H1 (cell line): ENCODE results near the gene ZNRF2. TPM values are rescaled to one million over a fixed set of nuclear protein-coding genes. Genes with fewer than 3 reads are reported as not detected.

Experiments used
- CTCF ChIA-PET: fragments of 300-600 bp; sonication (Branson Sonifier 250); formaldehyde crosslinking; loops from one replicate; lab custom pipeline; 2021; ENCODE audit not compliant: partially characterized antibody; lab: Charles Lee
- POLR2A ChIA-PET: fragments of 300-600 bp; sonication (Branson Sonifier 250); formaldehyde crosslinking; loops from one replicate; lab custom pipeline; 2021; ENCODE audit warnings: inconsistent platforms; ENCODE audit not compliant: partially characterized antibody; lab: Charles Lee
- DNase-seq, 2 experiments: peaks; one replicate each; pipeline versions ENCODE4 v3.0.0 to v3.0.0-alpha.2; 2010 to 2022; ENCODE audit warnings: low spot score in 2 of 2, low read depth in 1 of 2, mixed read lengths in 1 of 2
- FAIRE-seq: peaks from 2 replicates; lab custom pipeline; 2011; peaks lifted over from hg19 to GRCh38; lab: Jason Lieb, UNC
- H2AFZ ChIP-seq: 2 replicates; pipeline ENCODE4 v1.8.1; 2012; ENCODE audit warnings: low read length, inconsistent platforms
- H2AK5ac ChIP-seq: 2 replicates; pipeline ENCODE4 v1.6.1; 2013; ENCODE audit warnings: low read depth, low read length
- H2BK120ac ChIP-seq: replicated peaks from 2 replicates; pipeline ENCODE3; 2013; ENCODE audit warnings: low read depth, low read length, inconsistent platforms
- H2BK12ac ChIP-seq: 2 replicates; pipeline ENCODE4 v1.6.1; 2013; ENCODE audit warnings: low read depth, low read length
- H2BK15ac ChIP-seq: 2 replicates; pipeline ENCODE4 v1.6.1; 2013; ENCODE audit warnings: low read length
- H2BK20ac ChIP-seq: 2 replicates; pipeline ENCODE4 v1.6.1; 2013; ENCODE audit warnings: low read length
- H2BK5ac ChIP-seq: 2 replicates; pipeline ENCODE4 v1.6.1; 2013; ENCODE audit warnings: low read depth, low read length
- H3K14ac ChIP-seq: 2 replicates; pipeline ENCODE4 v1.6.1; 2013; ENCODE audit warnings: inconsistent platforms; ENCODE audit not compliant: insufficient read length
- H3K18ac ChIP-seq: 2 replicates; pipeline ENCODE4 v1.6.1; 2013; ENCODE audit warnings: low read length; ENCODE audit errors: extremely low read depth
- H3K23ac ChIP-seq: 2 replicates; pipeline ENCODE4 v1.6.1; 2013; ENCODE audit warnings: inconsistent platforms; ENCODE audit not compliant: insufficient read length
- H3K23me2 ChIP-seq: 2 replicates; pipeline ENCODE4 v1.6.1; 2013; ENCODE audit warnings: low read depth, low read length
- H3K27ac ChIP-seq: 2 replicates; pipeline ENCODE4 v1.6.1; 2011; ENCODE audit warnings: low read depth, low read length, inconsistent platforms
- H3K27me3 ChIP-seq, 4 experiments: replicated peaks in 1 of 4; 1 replicate in 1 of 4; 2 replicates in 3 of 4; pipeline versions ENCODE4 v1.6.1 to v1.8.1; 2011 to 2013; ENCODE audit warnings: low read length in 3 of 4, mild to moderate bottlenecking in 3 of 4, inconsistent platforms in 2 of 4, mixed read lengths in 2 of 4, moderate library complexity in 1 of 4; ENCODE audit not compliant: control insufficient read depth in 3 of 4, insufficient read depth in 3 of 4; ENCODE audit errors: extremely low read depth in 1 of 4
- H3K36me3 ChIP-seq, 4 experiments: 2 replicates each; pipeline versions ENCODE4 v1.6.1 to v1.8.1; 2011 to 2013; ENCODE audit warnings: mild to moderate bottlenecking in 4 of 4, low read length in 3 of 4, moderate library complexity in 2 of 4, control low read depth in 1 of 4, inconsistent platforms in 1 of 4; ENCODE audit not compliant: insufficient read depth in 4 of 4, control insufficient read depth in 2 of 4
- H3K4ac ChIP-seq: replicated peaks from 2 replicates; pipeline ENCODE3; 2013; ENCODE audit warnings: low read length, low read depth, mixed read lengths, inconsistent platforms; ENCODE audit not compliant: insufficient read length
- H3K4me1 ChIP-seq, 4 experiments: replicated peaks in 1 of 4; 1 replicate in 1 of 4; 2 replicates in 3 of 4; pipeline versions ENCODE4 v1.6.1 to v1.8.1; 2011 to 2013; ENCODE audit warnings: low read length in 3 of 4, inconsistent platforms in 2 of 4, mixed read lengths in 1 of 4; ENCODE audit not compliant: insufficient read depth in 4 of 4, control insufficient read depth in 3 of 4
- H3K4me2 ChIP-seq, 2 experiments: 2 replicates each; pipeline versions ENCODE4 v1.6.1 to v1.8.1; 2011 to 2013; ENCODE audit warnings: low read depth in 2 of 2, low read length in 2 of 2, control low read depth in 1 of 2, inconsistent platforms in 1 of 2, mild to moderate bottlenecking in 1 of 2; ENCODE audit not compliant: insufficient read depth in 1 of 2
- H3K4me3 ChIP-seq, 4 experiments: fragments of 200-600, 300-600 bp in 1 of 4; sonication (generic), shearing (Covaris generic), sonication (Bioruptor Twin) in 1 of 4; 2 replicates each; pipeline versions ENCODE4 v1.5.1 to v1.8.1; 2011 to 2016; ENCODE audit warnings: low read length in 4 of 4, low read depth in 3 of 4, control low read depth in 2 of 4, inconsistent platforms in 2 of 4, mild to moderate bottlenecking in 2 of 4, mixed read lengths in 1 of 4, moderate library complexity in 1 of 4; ENCODE audit not compliant: insufficient read depth in 2 of 4; ENCODE audit errors: extremely low read depth in 1 of 4
- H3K56ac ChIP-seq: replicated peaks from 2 replicates; pipeline ENCODE3; 2013; ENCODE audit warnings: low read depth, mild to moderate bottlenecking, mixed read lengths, low read length, inconsistent platforms; ENCODE audit not compliant: insufficient read length
- H3K79me1 ChIP-seq: 2 replicates; pipeline ENCODE4 v1.6.1; 2013; ENCODE audit warnings: low read depth, low read length, control low read depth
- H3K79me2 ChIP-seq, 2 experiments: 2 replicates each; pipeline versions ENCODE4 v1.6.1 to v1.8.1; 2012 to 2013; ENCODE audit warnings: low read length in 2 of 2, mild to moderate bottlenecking in 2 of 2, inconsistent platforms in 1 of 2; ENCODE audit not compliant: insufficient read depth in 2 of 2, control insufficient read depth in 1 of 2
- H3K9ac ChIP-seq, 4 experiments: replicated peaks in 1 of 4; 1 replicate in 1 of 4; 2 replicates in 3 of 4; pipeline versions ENCODE4 v1.6.1 to v1.8.1; 2011 to 2013; ENCODE audit warnings: low read depth in 3 of 4, low read length in 3 of 4, control low read depth in 2 of 4, mild to moderate bottlenecking in 2 of 4, moderate library complexity in 2 of 4, inconsistent platforms in 1 of 4; ENCODE audit errors: extremely low read depth in 1 of 4
- H3K9me3 ChIP-seq, 2 experiments: 2 replicates each; pipeline versions ENCODE4 v1.6.1 to v1.8.1; 2012 to 2013; ENCODE audit warnings: mild to moderate bottlenecking in 2 of 2, moderate library complexity in 2 of 2, control low read depth in 1 of 2, inconsistent platforms in 1 of 2, low read depth in 1 of 2, low read length in 1 of 2, mixed read lengths in 1 of 2; ENCODE audit not compliant: insufficient read depth in 2 of 2
- H4K20me1 ChIP-seq, 2 experiments: replicated peaks in 1 of 2; 2 replicates each; pipeline versions ENCODE3 to v1.8.1; 2011 to 2013; ENCODE audit warnings: inconsistent platforms in 2 of 2, low read length in 2 of 2, mild to moderate bottlenecking in 1 of 2; ENCODE audit not compliant: insufficient read depth in 2 of 2, control insufficient read depth in 1 of 2
- H4K5ac ChIP-seq: 2 replicates; pipeline ENCODE4 v1.6.1; 2013; ENCODE audit warnings: low read length, low read depth, mixed read lengths, inconsistent platforms; ENCODE audit not compliant: insufficient read length
- H4K8ac ChIP-seq: 2 replicates; pipeline ENCODE4 v1.8.0; 2013; ENCODE audit warnings: mild to moderate bottlenecking, moderate library complexity, low read length, inconsistent platforms; ENCODE audit not compliant: insufficient read depth; ENCODE audit errors: extremely low read depth
- H4K91ac ChIP-seq: replicated peaks from 2 replicates; pipeline ENCODE3; 2013; ENCODE audit warnings: low read length, mixed read lengths, inconsistent platforms; ENCODE audit not compliant: insufficient read length
- ASH2L ChIP-seq: fragments of 200-600, 300-600 bp; sonication (generic); IDR thresholded peaks from one replicate; pipeline ENCODE4 v1.7.1; 2017; ENCODE audit warnings: low read length
- CBX8 ChIP-seq: fragments of 300-800, 300-1000 bp; sonication (generic); IDR thresholded peaks from 2 replicates; pipeline ENCODE4 v1.7.1; 2016; ENCODE audit warnings: low read depth, low read length, borderline replicate concordance
- CHD1 ChIP-seq: IDR thresholded peaks from 2 replicates; pipeline ENCODE4 v1.6.1; 2012; ENCODE audit warnings: low read depth, low read length, improper control_type of control experiment
- EP300 ChIP-seq, 2 experiments: IDR thresholded peaks; 1 replicate in 1 of 2; 2 replicates in 1 of 2; pipeline ENCODE4 v1.6.1; 2011 to 2012; ENCODE audit warnings: low read depth in 2 of 2, low read length in 2 of 2, mild to moderate bottlenecking in 2 of 2, borderline replicate concordance in 1 of 2, inconsistent platforms in 1 of 2, moderate library complexity in 1 of 2
- MAX ChIP-seq: IDR thresholded peaks from 2 replicates; pipeline ENCODE4 v1.6.1; 2012; ENCODE audit warnings: inconsistent platforms
- PHF8 ChIP-seq: fragments of 200-600 bp; sonication (generic); conservative IDR thresholded peaks from 2 replicates; pipeline ENCODE4 v1.7.1; 2012; ENCODE audit warnings: low read depth, mild to moderate bottlenecking, inconsistent platforms, low read length, moderate library complexity
- SIX5 ChIP-seq: IDR thresholded peaks from 2 replicates; pipeline ENCODE4 v1.6.1; 2011; ENCODE audit warnings: mild to moderate bottlenecking, low read depth, low read length
- SRF ChIP-seq: IDR thresholded peaks from 2 replicates; pipeline ENCODE4 v1.6.1; 2011; ENCODE audit warnings: mild to moderate bottlenecking, low read depth, low read length, moderate library complexity
- TEAD4 ChIP-seq: IDR thresholded peaks from 2 replicates; pipeline ENCODE4 v1.6.1; 2012; ENCODE audit warnings: low read depth, low read length, inconsistent platforms, mixed read lengths
- YY1 ChIP-seq: IDR thresholded peaks from 2 replicates; pipeline ENCODE4 v1.6.1; 2011; ENCODE audit warnings: low read depth, mild to moderate bottlenecking, low read length
- polyA plus RNA-seq, 7 experiments: library from polyadenylated mRNA; depleted of rRNA in 3 of 7; stranded (reverse) in 5 of 7; unstranded in 2 of 7; fragments of >200 nt in 5 of 7; fragments of 200-250 nt in 2 of 7; gene quantifications; 1 replicate in 5 of 7; 2 replicates in 1 of 7; 4 replicates in 1 of 7; pipeline versions ENCODE4 v1.2.1 to v1.2.3, GENCODE V29; 2011 to 2013; ENCODE audit warnings: missing spikeins in 2 of 7, mixed read lengths in 2 of 7
- total RNA-seq: library from RNA; stranded (reverse); fragmentation: NEBNext Ultra II Directional; extraction: Animal tissue kit (Norgen Biotek cat#: 25700); gene quantifications from 2 replicates; pipeline ENCODE4 v1.2.1, GENCODE V29; 2021
- TF ChIP-seq, protein P1 (sequence below): IDR thresholded peaks from 2 replicates; pipeline ENCODE4 v1.6.1; 2012; ENCODE audit warnings: inconsistent platforms
- TF ChIP-seq, protein P2 (sequence below), 3 experiments: IDR thresholded peaks; 1 replicate in 2 of 3; 2 replicates in 1 of 3; pipeline versions ENCODE4 v1.5.1 to v1.6.1; 2011; ENCODE audit warnings: low read length in 3 of 3, mild to moderate bottlenecking in 3 of 3, inconsistent platforms in 2 of 3, low read depth in 1 of 3, moderate library complexity in 1 of 3; ENCODE audit not compliant: insufficient read depth in 1 of 3; ENCODE audit errors: control extremely low read depth in 1 of 3

Gene ZNRF2
- total and polyA plus RNA-seq, 2 of the 8 experiments (the other 6 are each of a cell fraction or from before 2014, with no cell fraction given), result 2.9 to 16.2 TPM

GRCh38 chr7:30328381-30328780 lies 44.0 kb downstream of the ZNRF2 start:
- no peak overlapping the region for H2BK20ac ChIP-seq
- no peak overlapping the region for H3K4me2 ChIP-seq
- H2BK5ac ChIP-seq, result no peak overlapping the region
- H4K5ac ChIP-seq, result no peak overlapping the region
- no peaks in the 10 kb centered on the region for H3K79me1 ChIP-seq
- no peak for FAIRE-seq
- H3K36me3 ChIP-seq, result peaks cover 0 to 3% (median 0%) of the 10 kb centered on the region in 4 experiments; a peak in 1 of 8 replicates
- H3K23ac ChIP-seq, result no peak overlapping the region
- no peak overlapping the region for H2BK120ac ChIP-seq
- peaks cover 0 to 58% of the 10 kb centered on the region in 2 experiments; a peak in 2 of 4 replicates for H3K79me2 ChIP-seq
- no peak overlapping the region for H2AK5ac ChIP-seq
- no peak overlapping the region for H4K8ac ChIP-seq
- no peak overlapping the region for H3K27ac ChIP-seq
- H4K91ac ChIP-seq, result no peak overlapping the region
- no peak for DNase-seq
- H3K9me3 ChIP-seq, result no peaks in the 10 kb centered on the region; a peak in 1 of 4 replicates
- no peaks in the 10 kb centered on the region for H3K27me3 ChIP-seq
- no peak overlapping the region for H2BK12ac ChIP-seq
- peaks cover 0 to 6% (median 0%) of the 10 kb centered on the region in 4 experiments; a peak in 1 of 7 replicates for H3K4me1 ChIP-seq
- H3K4ac ChIP-seq, result no peak overlapping the region
- no peak overlapping the region for H2BK15ac ChIP-seq
- H4K20me1 ChIP-seq, result no peaks in the 10 kb centered on the region
- H3K9ac ChIP-seq, result no peak overlapping the region
- no peak overlapping the region for H3K4me3 ChIP-seq
- no peak overlapping the region for H3K14ac ChIP-seq
- no peak overlapping the region for H2AFZ ChIP-seq
- H3K56ac ChIP-seq, result no peak overlapping the region
- ChIA-PET CTCF (interaction anchor here (0.6 to 1.5 kb wide), 3 partner anchors 85 to 234 kb away, joined by 3 to 5 read pairs (median 3); no protein-coding TSS in a partner anchor), POLR2A (no interaction called here)
- no peaks in the 10 kb centered on the region for H3K23me2 ChIP-seq
- H3K18ac ChIP-seq, result no peak overlapping the region
- no peak for TF ChIP-seq TEAD4
- TF ChIP-seq SIX5, result no peak
- TF ChIP-seq SRF, result no peak
- no peak for TF ChIP-seq YY1
- TF ChIP-seq CHD1, result no peak
- TF ChIP-seq, protein P1, sequence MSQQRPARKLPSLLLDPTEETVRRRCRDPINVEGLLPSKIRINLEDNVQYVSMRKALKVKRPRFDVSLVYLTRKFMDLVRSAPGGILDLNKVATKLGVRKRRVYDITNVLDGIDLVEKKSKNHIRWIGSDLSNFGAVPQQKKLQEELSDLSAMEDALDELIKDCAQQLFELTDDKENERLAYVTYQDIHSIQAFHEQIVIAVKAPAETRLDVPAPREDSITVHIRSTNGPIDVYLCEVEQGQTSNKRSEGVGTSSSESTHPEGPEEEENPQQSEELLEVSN, result no peak
- TF ChIP-seq EP300 (IDR thresholded peaks at IDR 0.05; ENCODE audit: borderline replicate concordance in 1 of 2, low read depth in 2 of 2, low read length in 2 of 2), result no peak
- TF ChIP-seq ASH2L, result no peak
- no peak for TF ChIP-seq CBX8
- TF ChIP-seq, protein P2, sequence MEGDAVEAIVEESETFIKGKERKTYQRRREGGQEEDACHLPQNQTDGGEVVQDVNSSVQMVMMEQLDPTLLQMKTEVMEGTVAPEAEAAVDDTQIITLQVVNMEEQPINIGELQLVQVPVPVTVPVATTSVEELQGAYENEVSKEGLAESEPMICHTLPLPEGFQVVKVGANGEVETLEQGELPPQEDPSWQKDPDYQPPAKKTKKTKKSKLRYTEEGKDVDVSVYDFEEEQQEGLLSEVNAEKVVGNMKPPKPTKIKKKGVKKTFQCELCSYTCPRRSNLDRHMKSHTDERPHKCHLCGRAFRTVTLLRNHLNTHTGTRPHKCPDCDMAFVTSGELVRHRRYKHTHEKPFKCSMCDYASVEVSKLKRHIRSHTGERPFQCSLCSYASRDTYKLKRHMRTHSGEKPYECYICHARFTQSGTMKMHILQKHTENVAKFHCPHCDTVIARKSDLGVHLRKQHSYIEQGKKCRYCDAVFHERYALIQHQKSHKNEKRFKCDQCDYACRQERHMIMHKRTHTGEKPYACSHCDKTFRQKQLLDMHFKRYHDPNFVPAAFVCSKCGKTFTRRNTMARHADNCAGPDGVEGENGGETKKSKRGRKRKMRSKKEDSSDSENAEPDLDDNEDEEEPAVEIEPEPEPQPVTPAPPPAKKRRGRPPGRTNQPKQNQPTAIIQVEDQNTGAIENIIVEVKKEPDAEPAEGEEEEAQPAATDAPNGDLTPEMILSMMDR (IDR thresholded peaks at IDR 0.05; ENCODE audit: control extremely low read depth in 1 of 3, insufficient read depth in 1 of 3, low read depth in 1 of 3, low read length in 3 of 3), result no peak
- TF ChIP-seq MAX, result no peak
- TF ChIP-seq PHF8, result no peak
